Colon (tissue), 2 donors: ENCODE measurements around the gene ACP6.
"Not testable (repeated sequence)": the region's sequence is repeated elsewhere in the genome, so short reads cannot be mapped to it uniquely, and the experiment has no call there.

Experiments
- FAIRE-seq: peaks from 2 replicates; lab custom pipeline; 2012; peaks lifted over from hg19 to GRCh38; lab: Jason Lieb, UNC
- donor health status: control.
- donor health status: control.

ACP6 gene

DNA sequence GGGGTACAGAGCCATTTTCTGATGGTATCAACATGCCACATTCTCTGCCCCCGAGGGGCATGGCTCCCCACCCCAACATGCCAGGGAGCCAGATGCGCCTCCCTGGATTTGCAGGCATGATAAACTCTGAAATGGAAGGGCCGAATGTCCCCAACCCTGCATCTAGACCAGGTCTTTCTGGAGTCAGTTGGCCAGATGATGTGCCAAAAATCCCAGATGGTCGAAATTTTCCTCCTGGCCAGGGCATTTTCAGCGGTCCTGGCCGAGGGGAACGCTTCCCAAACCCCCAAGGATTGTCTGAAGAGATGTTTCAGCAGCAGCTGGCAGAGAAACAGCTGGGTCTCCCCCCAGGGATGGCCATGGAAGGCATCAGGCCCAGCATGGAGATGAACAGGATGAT is 50.6 kb downstream of the ACP6 start:
- FAIRE-seq, result no peak

DNA sequence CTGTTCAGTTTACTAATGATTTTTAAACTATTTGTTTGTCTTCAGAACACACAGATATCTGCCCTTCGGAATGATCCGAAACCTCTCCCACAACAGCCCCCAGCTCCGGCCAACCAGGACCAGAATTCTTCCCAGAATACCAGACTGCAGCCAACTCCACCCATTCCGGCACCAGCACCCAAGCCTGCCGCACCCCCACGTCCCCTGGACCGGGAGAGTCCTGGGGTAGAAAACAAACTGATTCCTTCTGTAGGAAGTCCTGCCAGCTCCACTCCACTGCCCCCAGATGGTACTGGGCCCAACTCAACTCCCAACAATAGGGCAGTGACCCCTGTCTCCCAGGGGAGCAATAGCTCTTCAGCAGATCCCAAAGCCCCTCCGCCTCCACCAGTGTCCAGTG is 51.6 kb downstream of the ACP6 start:
- FAIRE-seq, result no peak

DNA sequence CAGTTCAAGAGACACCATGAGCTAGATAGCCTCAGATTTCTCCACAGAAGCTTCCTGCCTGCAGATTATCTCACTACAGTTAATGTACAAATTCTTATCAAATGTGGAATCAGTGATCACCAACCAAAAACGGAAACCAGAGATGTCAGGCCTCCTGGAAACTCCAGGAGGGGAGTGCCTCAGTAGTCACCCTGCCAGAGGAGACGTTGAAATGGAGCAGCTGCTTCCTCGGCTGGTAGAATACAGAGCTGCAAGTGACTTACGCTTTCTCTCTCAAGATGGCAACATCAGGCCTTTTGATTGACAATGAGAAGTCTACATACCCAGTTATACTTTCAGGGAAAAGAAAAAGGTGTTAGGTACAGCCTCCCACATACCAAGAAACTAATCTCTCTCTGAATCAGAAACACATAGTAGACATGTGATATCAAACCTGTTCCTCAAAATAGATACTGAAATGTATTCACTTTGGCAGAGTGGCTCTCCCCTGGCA is 52.2 kb downstream of the ACP6 start:
- no peak for FAIRE-seq

DNA sequence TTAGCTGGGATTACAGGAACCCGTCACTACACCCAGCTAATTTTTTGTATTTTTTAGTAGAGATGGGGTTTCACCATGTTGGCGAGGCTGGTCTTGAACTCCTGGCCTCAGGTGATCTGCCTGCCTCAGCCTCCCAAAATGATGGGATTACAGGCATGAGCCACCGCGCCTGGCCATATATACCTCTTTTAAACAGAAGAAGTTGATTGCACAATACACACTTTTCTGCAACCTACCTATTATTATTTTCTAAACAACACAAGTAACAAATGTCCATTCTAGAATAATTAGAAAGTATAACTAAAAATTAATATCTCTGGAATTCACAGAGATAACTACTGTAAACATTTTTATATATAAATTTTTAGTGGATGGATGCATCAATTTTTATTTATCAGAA is 55.4 kb downstream of the ACP6 start:
- FAIRE-seq, result not testable (repeated sequence)

DNA sequence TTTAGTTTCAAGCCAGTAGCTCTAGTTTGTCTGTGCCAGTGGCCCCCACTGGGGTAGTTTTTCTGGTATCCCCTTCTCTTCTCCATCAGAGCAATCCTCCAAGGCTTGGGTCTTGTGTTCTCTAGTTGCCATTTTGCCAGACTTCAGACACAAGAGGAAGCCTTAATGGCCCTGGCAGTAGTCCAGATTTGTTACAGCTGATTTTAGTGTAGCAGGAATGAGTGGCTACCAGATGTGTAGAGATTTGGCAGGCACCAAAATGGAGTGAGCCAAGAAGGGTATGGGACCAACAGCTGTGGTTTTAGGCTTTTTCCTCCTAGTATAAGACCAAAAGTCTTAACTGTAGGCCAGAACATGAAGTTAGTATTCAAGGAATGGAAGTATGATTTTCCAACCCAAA is 56.8 kb downstream of the ACP6 start:
- FAIRE-seq, result no peak

DNA sequence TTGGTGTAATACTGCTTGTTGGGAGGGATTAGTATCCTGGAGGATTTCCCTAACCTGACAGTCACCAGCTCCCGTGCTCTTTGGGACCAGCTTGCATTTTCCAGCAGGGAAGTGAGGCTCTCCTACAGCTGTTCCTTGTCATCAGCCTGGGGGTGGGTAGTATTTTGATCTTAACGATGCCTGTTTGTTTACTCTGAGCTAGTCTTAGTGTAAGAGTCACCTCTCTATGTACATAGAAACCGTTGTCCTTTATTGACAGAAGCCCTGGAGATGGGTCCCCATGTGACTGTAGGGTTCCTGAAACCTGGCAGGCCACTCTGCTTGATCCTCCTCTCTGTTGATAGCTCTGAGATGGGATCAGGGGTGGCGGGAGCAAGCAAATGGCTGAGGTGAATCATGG is 58.0 kb downstream of the ACP6 start:
- FAIRE-seq, result no peak

DNA sequence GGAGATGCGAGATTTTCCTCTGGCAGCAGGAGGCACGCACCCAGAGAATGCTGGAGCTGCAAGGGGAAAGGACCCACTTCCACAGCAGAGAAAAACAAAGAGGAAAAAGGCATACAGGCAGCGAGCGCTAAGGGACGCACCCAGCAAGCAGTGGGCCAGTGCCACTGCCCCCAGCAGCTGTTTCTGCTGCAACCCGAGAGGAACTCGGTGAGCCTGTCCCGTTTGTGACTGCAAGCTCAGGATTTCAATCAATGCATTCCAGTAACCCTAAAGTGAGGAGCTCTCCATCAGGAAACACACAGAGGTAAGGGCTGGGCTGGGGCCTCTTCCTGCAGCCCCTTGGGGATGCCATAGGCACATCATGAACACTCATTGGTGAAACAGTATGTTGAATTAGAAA is 58.7 kb downstream of the ACP6 start:
- FAIRE-seq, result no peak

DNA sequence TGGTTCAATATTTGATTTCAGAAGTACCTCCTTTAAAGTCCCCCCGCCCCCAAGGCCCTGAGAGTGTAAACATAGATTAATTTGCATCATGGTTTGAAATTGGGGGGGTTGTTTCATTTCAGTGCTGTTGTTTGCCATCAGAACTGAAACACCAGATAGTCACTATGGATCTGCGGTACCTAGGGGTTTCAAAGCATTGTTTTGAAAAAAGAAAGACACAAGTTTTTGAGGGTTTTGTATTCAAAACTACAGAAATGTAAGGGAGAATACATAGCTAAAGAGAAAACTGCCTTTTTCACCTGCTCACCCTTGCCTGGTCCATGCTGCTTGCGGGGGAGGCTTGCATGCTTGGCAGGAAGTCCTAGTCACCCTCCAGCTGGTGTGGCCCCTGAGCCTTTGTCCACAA is 59.3 kb downstream of the ACP6 start:
- no peak for FAIRE-seq

DNA sequence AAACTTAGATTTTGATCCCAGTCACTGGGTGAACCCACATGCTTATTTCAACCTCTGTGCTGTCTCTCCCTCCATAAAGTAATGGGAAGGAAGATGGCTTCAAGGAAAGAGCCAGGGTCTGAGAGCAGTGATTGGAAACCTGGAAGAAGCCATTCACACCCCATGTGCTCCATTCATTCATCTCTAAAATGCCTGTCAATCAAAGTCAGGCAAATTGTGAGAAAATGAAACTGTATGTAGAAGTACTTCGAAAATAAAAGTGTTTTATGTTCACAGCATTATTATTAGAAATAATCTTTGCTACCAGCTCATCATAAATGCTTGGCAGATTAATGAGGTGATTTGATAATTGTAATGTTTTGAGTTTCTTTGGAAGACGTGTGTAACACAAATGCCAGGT is 61.0 kb downstream of the ACP6 start:
- FAIRE-seq, result no peak

DNA sequence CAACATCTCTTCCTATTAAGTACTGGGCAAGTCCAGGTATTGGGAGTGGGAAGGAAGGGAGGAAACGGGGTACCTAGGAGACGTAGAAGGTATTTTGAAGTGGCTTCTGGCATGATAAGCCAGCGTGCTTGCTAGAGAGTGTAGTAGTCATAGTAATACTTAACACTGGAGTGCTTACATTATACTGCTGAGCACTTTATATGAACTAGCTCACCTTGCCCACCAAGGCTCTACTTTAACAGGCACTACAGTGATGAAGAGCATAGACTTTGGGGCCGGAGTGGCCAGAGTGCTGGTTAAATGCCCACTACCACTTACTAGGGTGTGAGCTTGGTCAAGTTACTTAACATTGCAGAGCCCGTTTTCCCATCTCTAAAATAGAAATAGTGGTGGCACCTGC is 61.7 kb downstream of the ACP6 start:
- FAIRE-seq, result no peak

DNA sequence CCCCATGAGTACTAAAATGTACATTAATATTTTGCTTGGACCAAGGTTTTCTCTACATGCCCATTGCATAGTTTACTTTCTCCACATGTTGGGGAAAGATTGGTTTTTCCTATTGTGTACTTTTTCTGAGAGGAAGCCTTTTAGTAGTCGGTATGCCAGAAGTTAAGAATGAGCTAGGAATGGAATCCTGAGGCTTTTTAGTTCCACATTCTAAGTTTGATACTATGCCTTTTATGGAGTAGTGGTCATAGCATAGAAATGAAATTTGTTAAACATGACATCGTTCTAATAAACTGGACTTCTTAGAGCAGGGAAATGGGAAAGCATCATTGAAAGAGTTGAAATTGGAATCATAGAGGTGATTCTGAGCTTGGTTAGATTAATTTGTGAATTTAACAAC is 64.7 kb downstream of the ACP6 start:
- FAIRE-seq, result no peak

DNA sequence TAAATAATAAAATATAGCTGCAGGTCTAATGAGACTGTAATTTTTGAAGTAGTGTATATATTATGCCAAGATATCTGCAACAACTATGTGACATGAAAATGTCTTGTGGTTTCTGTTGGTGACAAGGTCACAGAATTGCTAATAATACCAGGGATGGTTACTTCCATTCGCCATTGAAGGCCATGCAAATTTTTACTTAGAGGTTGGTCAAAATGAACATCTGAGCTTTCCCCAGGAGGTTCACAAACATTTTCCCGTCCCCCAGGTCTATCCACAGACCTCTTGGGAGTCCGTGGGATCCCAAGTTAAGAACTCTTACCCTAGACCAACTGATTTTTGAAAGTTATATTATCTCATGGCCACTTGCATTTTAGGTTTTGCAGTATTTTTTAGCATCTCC is 66.3 kb downstream of the ACP6 start:
- no peak for FAIRE-seq

DNA sequence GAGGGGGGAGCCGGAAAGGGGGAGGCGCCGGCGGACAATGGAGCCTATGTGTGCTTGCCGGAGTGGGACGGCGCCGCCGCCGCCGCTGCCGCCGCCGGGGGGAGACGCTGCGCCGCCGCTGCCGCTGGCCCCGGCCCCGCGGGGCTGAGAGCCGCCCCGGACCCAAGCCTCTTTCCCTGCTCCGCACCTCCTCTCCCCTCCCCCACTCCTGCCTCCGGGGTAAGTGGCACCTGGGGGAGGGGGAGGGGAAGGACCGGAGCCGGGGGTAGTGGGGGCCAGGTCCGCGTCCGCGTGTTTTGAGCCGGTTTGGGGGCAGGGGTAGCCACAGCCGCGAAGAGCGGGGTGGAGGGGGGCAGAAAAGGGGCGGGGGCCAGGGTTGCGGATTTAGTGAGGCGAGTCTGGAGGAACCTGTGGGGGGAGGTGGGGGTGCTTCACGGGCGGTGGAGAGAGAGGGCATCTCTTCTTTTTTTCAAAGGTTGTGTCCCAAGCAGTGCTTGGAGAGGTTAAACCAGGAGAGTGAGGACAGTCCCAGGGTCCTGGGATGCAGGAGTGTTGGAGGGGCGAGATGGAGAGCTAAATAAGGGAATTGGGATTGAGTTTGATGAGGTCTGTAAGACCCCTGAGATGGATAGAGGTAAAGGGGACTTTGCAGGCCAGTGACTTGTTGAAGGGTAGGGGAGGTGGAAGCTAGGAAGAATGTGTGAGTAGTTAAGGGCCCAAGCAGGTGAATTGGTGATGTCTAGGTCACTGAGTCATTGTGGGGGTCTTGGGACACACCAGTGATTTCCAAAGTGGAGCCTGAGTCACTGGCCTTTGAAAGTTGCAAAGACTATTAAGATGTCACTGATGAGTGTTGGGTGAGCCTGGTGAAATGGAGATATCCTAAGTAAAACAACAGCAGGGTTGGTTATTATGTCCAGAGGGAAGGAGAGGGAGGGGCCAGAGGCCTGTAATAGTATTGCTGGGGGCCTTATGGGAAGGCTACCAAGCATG is 69.9 kb downstream of the ACP6 start:
- FAIRE-seq, result no peak

DNA sequence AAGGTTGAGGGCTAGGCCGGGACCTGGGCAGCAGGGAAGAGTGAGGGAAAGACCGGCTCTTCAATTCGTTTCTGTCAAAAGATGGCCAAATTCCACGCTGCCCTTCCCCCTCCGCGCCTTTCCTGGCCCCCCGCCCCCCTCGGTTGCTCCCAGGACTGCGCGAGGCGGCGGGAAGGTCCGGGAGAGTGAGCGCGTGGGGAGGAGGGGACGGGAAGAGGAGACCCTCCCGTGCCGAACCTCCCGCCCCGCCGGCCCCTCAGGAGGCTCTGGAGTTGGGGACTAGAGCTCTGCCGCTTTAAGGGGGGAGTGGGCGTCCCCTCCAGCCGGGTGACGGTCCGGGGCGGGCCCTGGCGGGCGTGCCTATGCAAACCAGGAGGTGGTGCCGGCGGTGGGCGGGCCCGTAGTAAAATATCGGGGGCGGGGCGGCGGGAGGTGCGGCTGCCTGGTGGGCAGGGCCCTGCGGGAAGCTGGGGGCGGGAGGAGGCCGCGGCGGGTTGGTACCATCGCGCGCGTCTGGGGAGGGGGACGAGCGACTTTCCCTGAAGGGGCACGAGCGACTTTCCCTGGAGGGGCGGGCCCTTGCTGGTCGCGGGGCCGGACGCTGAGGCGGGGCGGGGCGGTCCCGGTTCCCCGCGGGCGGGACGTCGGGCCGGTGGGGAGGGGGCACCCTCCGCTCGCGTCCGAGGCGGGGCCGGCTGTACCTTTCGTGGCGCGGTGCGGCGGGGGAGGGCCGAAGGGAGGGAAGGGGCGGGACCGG is 70.8 kb downstream of the ACP6 start:
- no peak for FAIRE-seq

DNA sequence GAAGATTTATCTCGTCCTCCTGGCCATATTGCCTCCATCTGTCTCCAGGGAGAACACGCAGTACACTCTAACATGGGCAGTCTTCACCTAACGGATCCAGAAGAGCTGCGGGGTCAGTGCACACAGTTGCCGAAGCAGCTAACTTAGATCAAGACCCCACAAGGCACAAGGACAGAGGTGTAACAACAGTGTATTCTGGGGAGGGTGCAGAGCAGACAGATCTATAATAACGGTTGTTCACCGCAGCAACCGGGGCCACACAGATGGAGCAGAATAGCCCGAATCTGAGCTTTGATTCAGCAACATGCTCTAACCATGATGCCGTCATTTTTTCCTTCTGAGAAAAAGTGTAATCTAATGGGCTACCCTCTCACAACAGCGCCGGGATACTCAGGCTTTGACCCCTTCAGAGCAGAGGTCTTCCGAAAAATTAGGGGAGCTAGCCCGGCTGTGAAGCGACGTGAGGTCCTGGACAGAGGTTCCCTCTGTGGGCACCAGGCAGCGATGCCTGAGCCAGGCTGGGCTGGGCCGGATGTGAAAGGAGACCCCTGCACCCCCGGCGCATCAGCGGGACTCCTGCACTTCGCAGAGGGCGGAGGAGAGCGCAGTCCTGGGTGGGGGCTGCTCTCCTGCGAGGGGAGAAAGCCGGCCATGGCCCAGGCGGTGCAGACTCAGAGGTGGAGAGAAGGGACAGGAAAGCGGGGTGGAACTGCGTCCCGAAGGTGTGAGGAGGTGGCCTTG is 71.5 kb downstream of the ACP6 start:
- FAIRE-seq, result no peak

DNA sequence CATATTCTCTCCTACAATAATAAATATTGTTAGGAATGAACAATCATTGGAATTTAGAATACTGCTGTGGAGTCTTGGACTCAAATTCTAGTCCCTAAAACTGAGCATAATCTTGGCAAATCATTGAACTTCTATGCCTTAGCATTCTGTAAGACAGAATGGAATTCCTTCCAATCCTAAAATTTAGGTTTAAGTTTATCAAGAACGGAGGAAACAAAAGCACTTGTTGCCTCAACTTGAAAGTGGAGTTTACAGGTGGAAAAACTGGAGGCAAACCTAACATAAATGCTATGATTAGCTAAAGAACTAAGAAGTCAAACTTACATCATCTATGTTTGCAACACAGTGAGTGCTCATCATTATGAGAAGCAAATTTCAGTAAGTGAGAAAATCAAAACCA is 73.3 kb downstream of the ACP6 start:
- no peak for FAIRE-seq
